ENCODE results near the gene ZNF883. TPM values are rescaled to one million over a fixed set of nuclear protein-coding genes. Genes with fewer than 3 reads are reported as not detected.

Gene ZNF883
- total RNA-seq, 1 donor from 2014 or later: 6.1 TPM

- Mint-ChIP-seq H3K4me1 (ENCODE audit: unreplicated experiment) (no peaks in the 10 kb centered on the region), H3K27me3 (ENCODE audit: unreplicated experiment) (peaks cover 5% of the 10 kb centered on the region), H3K27ac (ENCODE audit: unreplicated experiment) (no peak overlapping the region), H3K9me3 (ENCODE audit: unreplicated experiment) (peaks cover 52% of the 10 kb centered on the region), H3K4me3 (ENCODE audit: unreplicated experiment) (peak overlapping the region; percentile 40), H3K36me3 (ENCODE audit: low read depth, unreplicated experiment) (peaks cover 63% of the 10 kb centered on the region)
- DNase-seq (ENCODE audit: low spot score): no peak
- no peak for TF ChIP-seq CTCF (IDR thresholded peaks at IDR 0.05; ENCODE audit: unreplicated experiment)
Observed at GRCh38 chr9:112997236-112997941, 14.6 kb downstream of the ZNF883 start.

GRCh38 chr9:112971415-112971814 is 40.6 kb downstream of the ZNF883 start:
- Mint-ChIP-seq H3K4me1 (ENCODE audit: unreplicated experiment) (peaks cover 11% of the 10 kb centered on the region), H3K27ac (ENCODE audit: unreplicated experiment) (no peak overlapping the region), H3K4me3 (ENCODE audit: unreplicated experiment) (no peak overlapping the region), H3K27me3 (ENCODE audit: unreplicated experiment) (no peaks in the 10 kb centered on the region), H3K36me3 (ENCODE audit: low read depth, unreplicated experiment) (no peaks in the 10 kb centered on the region), H3K9me3 (ENCODE audit: unreplicated experiment) (peaks cover under 1% of the 10 kb centered on the region)
- peak; percentile 56 for DNase-seq (ENCODE audit: low spot score)
- peak; percentile 32 for TF ChIP-seq CTCF (IDR thresholded peaks at IDR 0.05; ENCODE audit: unreplicated experiment)

- no peak for DNase-seq (ENCODE audit: low spot score)
- Mint-ChIP-seq H3K4me3 (ENCODE audit: unreplicated experiment) (no peak overlapping the region), H3K36me3 (ENCODE audit: low read depth, unreplicated experiment) (no peaks in the 10 kb centered on the region), H3K27ac (ENCODE audit: unreplicated experiment) (no peak overlapping the region), H3K9me3 (ENCODE audit: unreplicated experiment) (no peaks in the 10 kb centered on the region), H3K27me3 (ENCODE audit: unreplicated experiment) (no peaks in the 10 kb centered on the region), H3K4me1 (ENCODE audit: unreplicated experiment) (peaks cover 11% of the 10 kb centered on the region)
- TF ChIP-seq CTCF (IDR thresholded peaks at IDR 0.05; ENCODE audit: unreplicated experiment): no peak
Observed at GRCh38 chr9:112970939-112971338, 41.1 kb downstream of the ZNF883 start.

- H3K4me3 Mint-ChIP-seq (ENCODE audit: unreplicated experiment): no peak overlapping the region
- H3K27me3 Mint-ChIP-seq (ENCODE audit: unreplicated experiment): no peaks in the 10 kb centered on the region
- H3K4me1 Mint-ChIP-seq (ENCODE audit: unreplicated experiment): peaks cover 11% of the 10 kb centered on the region
- DNase-seq (ENCODE audit: low spot score): no peak
- no peak overlapping the region for H3K27ac Mint-ChIP-seq (ENCODE audit: unreplicated experiment)
- no peaks in the 10 kb centered on the region for H3K36me3 Mint-ChIP-seq (ENCODE audit: low read depth, unreplicated experiment)
- no peaks in the 10 kb centered on the region for H3K9me3 Mint-ChIP-seq (ENCODE audit: unreplicated experiment)
- TF ChIP-seq CTCF (IDR thresholded peaks at IDR 0.05; ENCODE audit: unreplicated experiment): no peak
Observed at GRCh38 chr9:112969730-112970129, 42.3 kb downstream of the ZNF883 start.

- no peaks in the 10 kb centered on the region for H3K27me3 Mint-ChIP-seq (ENCODE audit: unreplicated experiment)
- DNase-seq (ENCODE audit: low spot score): no peak
- no peak overlapping the region for H3K4me3 Mint-ChIP-seq (ENCODE audit: unreplicated experiment)
- H3K27ac Mint-ChIP-seq (ENCODE audit: unreplicated experiment): no peak overlapping the region
- H3K36me3 Mint-ChIP-seq (ENCODE audit: low read depth, unreplicated experiment): no peaks in the 10 kb centered on the region
- H3K9me3 Mint-ChIP-seq (ENCODE audit: unreplicated experiment): no peaks in the 10 kb centered on the region
- TF ChIP-seq CTCF (IDR thresholded peaks at IDR 0.05; ENCODE audit: unreplicated experiment): no peak
- no peaks in the 10 kb centered on the region for H3K4me1 Mint-ChIP-seq (ENCODE audit: unreplicated experiment)
Observed at GRCh38 chr9:112955550-112955949, 56.4 kb downstream of the ZNF883 start.

Data from endothelial cell (in vitro differentiated cells).